ENCODE results near the gene SLC39A12. TPM values are rescaled to one million over a fixed set of nuclear protein-coding genes. Genes with fewer than 3 reads are reported as not detected.

Gene SLC39A12
- polyA plus RNA-seq, 1 of the 3 experiments (the other 2 are of a cell fraction) = not detected

DNA sequence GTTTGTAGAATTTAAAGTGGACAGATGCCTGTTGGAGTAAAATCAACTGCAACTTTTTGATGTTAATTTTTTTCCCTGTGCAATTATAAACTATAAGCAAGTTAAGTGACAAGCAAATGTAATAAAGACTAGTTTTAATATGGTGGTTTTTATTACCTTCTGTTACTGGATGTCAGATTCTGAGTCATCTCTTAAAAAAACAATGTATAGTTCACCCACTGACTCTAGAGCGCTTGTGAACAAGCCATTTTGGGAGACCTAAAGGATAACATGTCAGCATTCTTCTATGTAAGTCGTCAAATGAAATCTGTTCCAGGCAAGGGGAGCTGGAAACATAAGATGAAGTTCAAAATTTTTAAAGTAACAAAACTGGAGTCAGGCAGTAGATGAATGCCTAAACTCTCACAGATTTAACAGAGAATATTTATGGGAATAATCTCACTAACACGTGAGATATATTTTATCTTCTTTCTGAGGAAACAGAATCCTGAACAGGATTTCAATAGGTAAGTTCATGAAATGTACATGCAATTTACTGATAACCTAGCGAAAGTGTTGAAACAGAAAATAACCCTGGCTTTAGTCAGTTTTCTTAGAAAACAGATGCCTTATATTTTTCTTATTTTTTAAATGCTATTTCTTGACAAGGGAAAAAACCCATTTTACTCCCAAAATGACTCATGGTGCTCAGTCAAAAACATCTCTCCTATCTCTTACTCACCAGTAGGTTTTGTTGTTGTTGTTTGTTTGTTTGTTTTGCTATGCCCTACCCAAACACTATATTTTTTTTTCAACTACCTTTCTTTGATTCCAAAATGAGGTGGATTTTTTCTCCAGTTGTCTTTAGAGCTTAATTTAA, 91.7 kb downstream of the SLC39A12 start:
- 47% methylated on average over 4 of the region's 4 CpGs for WGBS (ENCODE audit: low lambda C conversion rate)
- Histone ChIP-seq H3K27me3 (ENCODE audit: insufficient read depth) (no peaks in the 10 kb centered on the region), H3K27ac (ENCODE audit: low read depth in 2 of 2, low read length in 1 of 2) (peak overlapping the region in 1 of 2 experiments; percentile 14; a peak in 1 of 4 replicates), H3K9me3 (no peaks in the 10 kb centered on the region), H3F3A (replicated peaks; ENCODE audit: insufficient read depth) (peaks cover 11% of the 10 kb centered on the region), H3K79me2 (ENCODE audit: insufficient read depth) (no peaks in the 10 kb centered on the region), H3K4me3 (ENCODE audit: low read depth in 2 of 2, low read length in 1 of 2) (no peak overlapping the region), H2AFZ (ENCODE audit: low read depth) (0 out of 2 replicates have a peak overlapping the region, but pooled peaks have one; percentile 41), H3K9ac (no peak overlapping the region), H3K36me3 (replicated peaks in 1 of 2; ENCODE audit: control insufficient read depth in 1 of 2, insufficient read depth in 2 of 2, low read length in 1 of 2) (no peaks in the 10 kb centered on the region), H3K4me2 (no peak overlapping the region), H3K9me2 (no peaks in the 10 kb centered on the region), H3K4me1 (ENCODE audit: control insufficient read depth in 1 of 2, insufficient read depth in 2 of 2, low read depth in 1 of 2, low read length in 1 of 2) (peaks cover 0 to 7% of the 10 kb centered on the region in 2 experiments; a peak in 1 of 4 replicates), H4K20me1 (ENCODE audit: insufficient read depth) (no peaks in the 10 kb centered on the region)
- no peak for DNase-seq
- TF ChIP-seq POLR2AphosphoS5 (IDR thresholded peaks at IDR 0.05; ENCODE audit: low read depth, low read length) (no peak), GABPA (IDR thresholded peaks at IDR 0.05; ENCODE audit: low read depth) (no peak), TEAD4 (IDR thresholded peaks at IDR 0.05; ENCODE audit: borderline replicate concordance, insufficient read depth) (no peak), FOXJ3 (CRISPR knock-in tag; IDR thresholded peaks at IDR 0.05) (no peak), RFX5 (IDR thresholded peaks at IDR 0.05; ENCODE audit: low read length) (no peak), MEF2A (IDR thresholded peaks at IDR 0.05; ENCODE audit: borderline replicate concordance, low read depth) (no peak), RCOR1 (IDR thresholded peaks at IDR 0.05; ENCODE audit: low read length) (no peak), GATA2 (CRISPR knock-in tag; IDR thresholded peaks at IDR 0.05) (no peak), YY1 (IDR thresholded peaks at IDR 0.05; ENCODE audit: low read depth) (no peak), USF1 (IDR thresholded peaks at IDR 0.05; ENCODE audit: borderline replicate concordance, low read depth) (no peak), TAF1 (IDR thresholded peaks at IDR 0.05; ENCODE audit: borderline replicate concordance, low read depth, low read length) (no peak), CHD2 (IDR thresholded peaks at IDR 0.05; ENCODE audit: low read length, partially characterized antibody) (no peak), RXRA (IDR thresholded peaks at IDR 0.05; ENCODE audit: borderline replicate concordance, low read depth) (no peak), TCF12 (IDR thresholded peaks at IDR 0.05) (no peak)
- TF ChIP-seq, protein P1, sequence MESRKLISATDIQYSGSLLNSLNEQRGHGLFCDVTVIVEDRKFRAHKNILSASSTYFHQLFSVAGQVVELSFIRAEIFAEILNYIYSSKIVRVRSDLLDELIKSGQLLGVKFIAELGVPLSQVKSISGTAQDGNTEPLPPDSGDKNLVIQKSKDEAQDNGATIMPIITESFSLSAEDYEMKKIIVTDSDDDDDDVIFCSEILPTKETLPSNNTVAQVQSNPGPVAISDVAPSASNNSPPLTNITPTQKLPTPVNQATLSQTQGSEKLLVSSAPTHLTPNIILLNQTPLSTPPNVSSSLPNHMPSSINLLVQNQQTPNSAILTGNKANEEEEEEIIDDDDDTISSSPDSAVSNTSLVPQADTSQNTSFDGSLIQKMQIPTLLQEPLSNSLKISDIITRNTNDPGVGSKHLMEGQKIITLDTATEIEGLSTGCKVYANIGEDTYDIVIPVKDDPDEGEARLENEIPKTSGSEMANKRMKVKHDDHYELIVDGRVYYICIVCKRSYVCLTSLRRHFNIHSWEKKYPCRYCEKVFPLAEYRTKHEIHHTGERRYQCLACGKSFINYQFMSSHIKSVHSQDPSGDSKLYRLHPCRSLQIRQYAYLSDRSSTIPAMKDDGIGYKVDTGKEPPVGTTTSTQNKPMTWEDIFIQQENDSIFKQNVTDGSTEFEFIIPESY (IDR thresholded peaks at IDR 0.05; ENCODE audit: borderline replicate concordance, low read depth) = no peak
- CTCF ChIA-PET = no interaction called here
- POLR2A ChIA-PET = no interaction called here

Data from SK-N-SH (cell line).